22Rv1 (cell line): ENCODE measurements around the gene VEZT.
"Not testable (repeated sequence)": the region's sequence is repeated elsewhere in the genome, so short reads cannot be mapped to it uniquely, and the experiment has no call there.

Experiments used
- CTCF ChIP-seq: fragments of 450-650 bp; IDR thresholded peaks from 2 replicates; pipeline ENCODE4 v1.5.1; 2017; ENCODE audit warnings: mild to moderate bottlenecking
- ZFX ChIP-seq: fragments of 450-650 bp; IDR thresholded peaks from 2 replicates; pipeline ENCODE4 v1.6.1; 2017; ENCODE audit warnings: antibody characterized with exemption, borderline replicate concordance

GRCh38 chr12:95239835-95240234, 22.2 kb downstream of the VEZT start:
- TF ChIP-seq CTCF, ZFX: not testable (repeated sequence)
